IMR-90 (cell line): ENCODE data around the gene ADAMTS6. TPM values are rescaled to one million over a fixed set of nuclear protein-coding genes. Genes with fewer than 3 reads are reported as not detected.

ENCODE experiments used
- ATAC-seq: fragments of 200-7000 bp; cut with Tn5 transposase; 2 replicates; pipeline ENCODE4 v1.9.1; 2020; ENCODE audit warnings: low read depth, mild to moderate bottlenecking, moderate library complexity
- BruUV-seq: library from RNA; stranded (reverse); fragments of 400-500 nt; replicated peaks from 2 replicates; lab custom pipeline; 2021; lab: Mats Ljungman, UMichigan
- CTCF ChIA-PET: fragments of 300-600 bp; formaldehyde crosslinking; extraction: SDS; loops from one replicate; lab custom pipeline; 2021; ENCODE audit warnings: antibody characterized with exemption; lab: Yijun Ruan, JAX
- POLR2A ChIA-PET: fragments of 300-600 bp; sonication (Branson Sonifier 250); formaldehyde crosslinking; loops from one replicate; lab custom pipeline; 2022; ENCODE audit warnings: antibody characterized with exemption; ENCODE audit not compliant: unreplicated experiment; lab: Charles Lee
- DNase-seq: peaks from one replicate; pipeline ENCODE4 v3.0.0; 2013
- H2AFZ ChIP-seq: replicated peaks from 2 replicates; pipeline ENCODE3; 2013; ENCODE audit warnings: low read length, mild to moderate bottlenecking; ENCODE audit not compliant: poor library complexity
- H2AK5ac ChIP-seq: 2 replicates; pipeline ENCODE4 v1.6.1; 2013; ENCODE audit warnings: low read depth, low read length, inconsistent platforms
- H2AK9ac ChIP-seq: replicated peaks from 2 replicates; pipeline ENCODE3; 2013; ENCODE audit warnings: mild to moderate bottlenecking, low read depth, low read length, moderate library complexity; ENCODE audit not compliant: poor library complexity
- H2BK120ac ChIP-seq: 2 replicates; pipeline ENCODE4 v1.6.1; 2013; ENCODE audit warnings: low read depth, low read length, inconsistent platforms
- H2BK15ac ChIP-seq: 3 replicates; pipeline ENCODE4 v1.6.1; 2013; ENCODE audit warnings: low read depth, low read length, inconsistent platforms
- H2BK20ac ChIP-seq: 2 replicates; pipeline ENCODE4 v1.6.1; 2013; ENCODE audit warnings: low read depth, mild to moderate bottlenecking, inconsistent platforms, low read length, moderate library complexity
- H2BK5ac ChIP-seq: 2 replicates; pipeline ENCODE4 v1.6.1; 2013; ENCODE audit warnings: mild to moderate bottlenecking, low read depth, low read length, inconsistent platforms; ENCODE audit not compliant: poor library complexity, severe bottlenecking
- H3K14ac ChIP-seq: replicated peaks from 2 replicates; pipeline ENCODE4 v1.6.1; 2013; ENCODE audit warnings: low read depth, low read length, inconsistent platforms
- H3K18ac ChIP-seq: 2 replicates; pipeline ENCODE4 v1.6.1; 2013; ENCODE audit warnings: low read depth, low read length, control low read depth
- H3K23ac ChIP-seq: 2 replicates; pipeline ENCODE4 v1.6.1; 2013; ENCODE audit warnings: low read depth, low read length, inconsistent platforms
- H3K27ac ChIP-seq: 2 replicates; pipeline ENCODE4 v1.5.1; 2013; ENCODE audit warnings: mild to moderate bottlenecking, control low read depth, low read length; ENCODE audit not compliant: insufficient read depth
- H3K27me3 ChIP-seq: 2 replicates; pipeline ENCODE4 v1.6.1; 2013; ENCODE audit warnings: low read length; ENCODE audit not compliant: control insufficient read depth, insufficient read depth
- H3K36me3 ChIP-seq: 2 replicates; pipeline ENCODE4 v1.6.1; 2013; ENCODE audit warnings: low read length, mixed read lengths; ENCODE audit not compliant: control insufficient read depth, insufficient read depth
- H3K4ac ChIP-seq: 2 replicates; pipeline ENCODE4 v1.6.1; 2013; ENCODE audit warnings: low read depth, low read length, inconsistent platforms
- H3K4me1 ChIP-seq: 2 replicates; pipeline ENCODE4 v1.6.1; 2013; ENCODE audit warnings: low read length, mixed read lengths; ENCODE audit not compliant: control insufficient read depth, insufficient read depth
- H3K4me2 ChIP-seq: 2 replicates; pipeline ENCODE4 v1.6.1; 2013; ENCODE audit warnings: low read depth, mild to moderate bottlenecking, control low read depth, low read length, moderate library complexity
- H3K4me3 ChIP-seq: 2 replicates; pipeline ENCODE4 v1.5.1; 2013; ENCODE audit warnings: low read depth, mild to moderate bottlenecking, control low read depth, low read length, moderate library complexity; ENCODE audit not compliant: insufficient read depth
- H3K56ac ChIP-seq: 2 replicates; pipeline ENCODE4 v1.6.1; 2013; ENCODE audit warnings: low read length, inconsistent platforms; ENCODE audit not compliant: insufficient read depth; ENCODE audit errors: extremely low read depth
- H3K79me1 ChIP-seq, 2 experiments: 2 replicates each; pipeline ENCODE4 v1.6.1; 2013; ENCODE audit warnings: low read length in 2 of 2, inconsistent platforms in 1 of 2, low read depth in 1 of 2
- H3K9ac ChIP-seq: 2 replicates; pipeline ENCODE4 v1.6.1; 2013; ENCODE audit warnings: low read depth, low read length, control low read depth
- H3K9me1 ChIP-seq: 2 replicates; pipeline ENCODE4 v1.6.1; 2013; ENCODE audit warnings: low read length, inconsistent platforms; ENCODE audit not compliant: insufficient read depth
- H3K9me3 ChIP-seq: 2 replicates; pipeline ENCODE4 v1.6.1; 2013; ENCODE audit warnings: low read length; ENCODE audit not compliant: control insufficient read depth, insufficient read depth
- H4K20me1 ChIP-seq: 2 replicates; pipeline ENCODE4 v1.6.1; 2013; ENCODE audit warnings: low read length, inconsistent platforms; ENCODE audit not compliant: insufficient read depth
- H4K5ac ChIP-seq: 2 replicates; pipeline ENCODE4 v1.6.1; 2013; ENCODE audit warnings: mild to moderate bottlenecking, low read depth, low read length, control low read depth
- H4K8ac ChIP-seq, 2 experiments: 2 replicates each; pipeline ENCODE4 v1.6.1; 2013; ENCODE audit warnings: low read depth in 2 of 2, low read length in 2 of 2, control low read depth in 1 of 2, inconsistent platforms in 1 of 2
- H4K91ac ChIP-seq: 2 replicates; pipeline ENCODE4 v1.6.1; 2013; ENCODE audit warnings: low read depth, low read length, inconsistent platforms; ENCODE audit not compliant: insufficient read depth
- CEBPB ChIP-seq: IDR thresholded peaks from 2 replicates; pipeline ENCODE4 v1.6.1; 2012; ENCODE audit warnings: low read depth, low read length, improper control_type of control experiment
- CHD1 ChIP-seq: IDR thresholded peaks from 2 replicates; pipeline ENCODE4 v1.6.1; 2012; ENCODE audit warnings: low read depth, low read length, improper control_type of control experiment
- FOS ChIP-seq: fragments of 150-350 bp; IDR thresholded peaks from 2 replicates; pipeline ENCODE4 v1.6.1; 2016; ENCODE audit warnings: low read depth, low read length
- MAFK ChIP-seq: IDR thresholded peaks from 2 replicates; pipeline ENCODE4 v1.6.1; 2012; ENCODE audit warnings: low read depth, low read length, improper control_type of control experiment
- MAZ ChIP-seq: IDR thresholded peaks from 2 replicates; pipeline ENCODE4 v1.6.1; 2012; ENCODE audit warnings: low read depth, mild to moderate bottlenecking, low read length, improper control_type of control experiment, moderate library complexity, borderline replicate concordance
- NFE2L2 ChIP-seq: fragments of 150-350 bp; IDR thresholded peaks from 2 replicates; pipeline ENCODE4 v1.6.1; 2016; ENCODE audit warnings: low read depth, mild to moderate bottlenecking, low read length
- POLR2A ChIP-seq: IDR thresholded peaks from 2 replicates; pipeline ENCODE4 v1.6.1; 2012; ENCODE audit warnings: mild to moderate bottlenecking, low read depth, low read length
- RCOR1 ChIP-seq: IDR thresholded peaks from 2 replicates; pipeline ENCODE4 v1.6.1; 2012; ENCODE audit warnings: mild to moderate bottlenecking, low read length, improper control_type of control experiment; ENCODE audit not compliant: insufficient replicate concordance
- RFX5 ChIP-seq: IDR thresholded peaks from 2 replicates; pipeline ENCODE4 v1.8.0; 2012; ENCODE audit warnings: low read depth, mild to moderate bottlenecking, low read length, moderate library complexity
- dilution Hi-C: fragments of 300-500 bp; cut with HindIII; formaldehyde crosslinking; loops from one replicate; pipeline ENCODE4 v1.14.3; 2018; ENCODE audit warnings: low sequenced_read_pairs; ENCODE audit not compliant: unreplicated experiment
- in situ Hi-C: fragments of 300-500 bp; cut with MboI; formaldehyde crosslinking; loops from 3 replicates; pipeline ENCODE4 v1.14.3; 2019; ENCODE audit warnings: low sequenced_read_pairs, inconsistent platforms, mixed read lengths
- intact Hi-C: fragments of 100-400 bp; cut with micrococcal nuclease; formaldehyde crosslinking; loops from 2 replicates; pipeline ENCODE4 v1.10.0; 2022
- polyA plus RNA-seq, 3 experiments: library from polyadenylated mRNA; depleted of rRNA; stranded (reverse); fragments of >200 nt; gene quantifications; 2 replicates each; pipeline ENCODE4 v1.2.3, GENCODE V29; 2012; ENCODE audit warnings: low replicate concordance in 1 of 3
- total RNA-seq: library from RNA; depleted of rRNA; stranded (reverse); fragments of >200 nt; gene quantifications from 2 replicates; pipeline ENCODE4 v1.2.3, GENCODE V29; 2012
- TF ChIP-seq, protein P1 (sequence below): fragments of 150-350 bp; IDR thresholded peaks from 2 replicates; pipeline ENCODE4 v1.6.1; 2017; ENCODE audit warnings: mild to moderate bottlenecking, antibody characterized with exemption, low read length, low read depth
- TF ChIP-seq, protein P2 (sequence below): conservative IDR thresholded peaks from 2 replicates; pipeline ENCODE4 v1.5.1; 2012; ENCODE audit warnings: mild to moderate bottlenecking, low read depth, low read length, improper control_type of control experiment

Gene ADAMTS6
- total and polyA plus RNA-seq, 2 of the 4 experiments (the other 2 are of a cell fraction): 23.9 to 173 TPM

DNA sequence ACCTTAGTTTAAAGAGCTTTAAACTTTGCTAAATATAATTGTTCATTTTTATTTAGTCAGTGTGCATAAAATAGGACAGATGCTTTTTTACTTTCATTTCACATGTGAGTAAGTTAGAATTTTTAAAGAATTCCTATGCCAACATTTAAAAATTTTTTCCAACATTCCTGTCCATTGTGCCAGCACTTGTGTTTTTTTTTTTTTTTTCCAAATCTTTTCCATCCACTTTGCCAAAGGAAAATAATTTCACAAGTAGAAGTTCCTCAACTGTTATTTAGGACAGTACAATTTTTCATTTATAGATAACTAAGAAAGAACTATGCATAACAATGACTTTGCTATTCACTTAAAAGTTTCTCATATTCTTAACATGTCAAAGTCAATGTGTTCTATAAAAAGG is 189.5 kb downstream of the ADAMTS6 start:
- H2AFZ ChIP-seq: no peak overlapping the region
- ATAC-seq (no peak), DNase-seq (no peak)
- no peak overlapping the region for H3K9ac ChIP-seq
- no peaks in the 10 kb centered on the region for H3K9me3 ChIP-seq
- no peak overlapping the region for H3K14ac ChIP-seq
- no peak overlapping the region for H3K18ac ChIP-seq
- no peak overlapping the region for H2AK9ac ChIP-seq
- H3K9me1 ChIP-seq: peaks cover 4% of the 10 kb centered on the region; the same call in 1 of the 2 replicates
- H2BK120ac ChIP-seq: no peak overlapping the region
- H3K79me1 ChIP-seq: peaks cover 5 to 12% of the 10 kb centered on the region in 2 experiments; a peak in 2 of 4 replicates
- no peak overlapping the region for H2BK20ac ChIP-seq
- no peaks in the 10 kb centered on the region for H4K20me1 ChIP-seq
- H3K4me1 ChIP-seq: no peaks in the 10 kb centered on the region
- no peak overlapping the region for H4K5ac ChIP-seq
- no peak overlapping the region for H4K91ac ChIP-seq
- H3K27me3 ChIP-seq: no peaks in the 10 kb centered on the region
- H3K4me2 ChIP-seq: no peak overlapping the region
- no peak overlapping the region for H3K4me3 ChIP-seq
- dilution Hi-C loops: no loop called here
- H3K27ac ChIP-seq: no peak overlapping the region
- H3K36me3 ChIP-seq: peaks cover 2% of the 10 kb centered on the region; the same call in 1 of the 2 replicates
- no peak overlapping the region for H2BK15ac ChIP-seq
- in situ Hi-C loops: no loop called here
- TF ChIP-seq, protein P1, sequence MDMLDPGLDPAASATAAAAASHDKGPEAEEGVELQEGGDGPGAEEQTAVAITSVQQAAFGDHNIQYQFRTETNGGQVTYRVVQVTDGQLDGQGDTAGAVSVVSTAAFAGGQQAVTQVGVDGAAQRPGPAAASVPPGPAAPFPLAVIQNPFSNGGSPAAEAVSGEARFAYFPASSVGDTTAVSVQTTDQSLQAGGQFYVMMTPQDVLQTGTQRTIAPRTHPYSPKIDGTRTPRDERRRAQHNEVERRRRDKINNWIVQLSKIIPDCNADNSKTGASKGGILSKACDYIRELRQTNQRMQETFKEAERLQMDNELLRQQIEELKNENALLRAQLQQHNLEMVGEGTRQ: no peak
- TF ChIP-seq MAFK (no peak), POLR2A (no peak), RFX5 (no peak), FOS (no peak), MAZ (no peak), CEBPB (no peak), RCOR1 (no peak), NFE2L2 (no peak), CHD1 (no peak)
- TF ChIP-seq, protein P2, sequence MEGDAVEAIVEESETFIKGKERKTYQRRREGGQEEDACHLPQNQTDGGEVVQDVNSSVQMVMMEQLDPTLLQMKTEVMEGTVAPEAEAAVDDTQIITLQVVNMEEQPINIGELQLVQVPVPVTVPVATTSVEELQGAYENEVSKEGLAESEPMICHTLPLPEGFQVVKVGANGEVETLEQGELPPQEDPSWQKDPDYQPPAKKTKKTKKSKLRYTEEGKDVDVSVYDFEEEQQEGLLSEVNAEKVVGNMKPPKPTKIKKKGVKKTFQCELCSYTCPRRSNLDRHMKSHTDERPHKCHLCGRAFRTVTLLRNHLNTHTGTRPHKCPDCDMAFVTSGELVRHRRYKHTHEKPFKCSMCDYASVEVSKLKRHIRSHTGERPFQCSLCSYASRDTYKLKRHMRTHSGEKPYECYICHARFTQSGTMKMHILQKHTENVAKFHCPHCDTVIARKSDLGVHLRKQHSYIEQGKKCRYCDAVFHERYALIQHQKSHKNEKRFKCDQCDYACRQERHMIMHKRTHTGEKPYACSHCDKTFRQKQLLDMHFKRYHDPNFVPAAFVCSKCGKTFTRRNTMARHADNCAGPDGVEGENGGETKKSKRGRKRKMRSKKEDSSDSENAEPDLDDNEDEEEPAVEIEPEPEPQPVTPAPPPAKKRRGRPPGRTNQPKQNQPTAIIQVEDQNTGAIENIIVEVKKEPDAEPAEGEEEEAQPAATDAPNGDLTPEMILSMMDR: no peak
- H3K56ac ChIP-seq: no peak overlapping the region
- no peak overlapping the region for H4K8ac ChIP-seq
- intact Hi-C loops: no loop called here
- ChIA-PET CTCF (no interaction called here), POLR2A (no interaction called here)
- H3K23ac ChIP-seq: no peak overlapping the region
- H2AK5ac ChIP-seq: no peak overlapping the region
- H3K4ac ChIP-seq: no peak overlapping the region
- BruUV-seq: no TSS peak
- peak overlapping the region; percentile 13 for H2BK5ac ChIP-seq
